ENCODE data around the gene LST1. TPM values are rescaled to one million over a fixed set of nuclear protein-coding genes. Genes with fewer than 3 reads are reported as not detected.

Gene LST1
- total RNA-seq, 1 donor = not detected

DNA sequence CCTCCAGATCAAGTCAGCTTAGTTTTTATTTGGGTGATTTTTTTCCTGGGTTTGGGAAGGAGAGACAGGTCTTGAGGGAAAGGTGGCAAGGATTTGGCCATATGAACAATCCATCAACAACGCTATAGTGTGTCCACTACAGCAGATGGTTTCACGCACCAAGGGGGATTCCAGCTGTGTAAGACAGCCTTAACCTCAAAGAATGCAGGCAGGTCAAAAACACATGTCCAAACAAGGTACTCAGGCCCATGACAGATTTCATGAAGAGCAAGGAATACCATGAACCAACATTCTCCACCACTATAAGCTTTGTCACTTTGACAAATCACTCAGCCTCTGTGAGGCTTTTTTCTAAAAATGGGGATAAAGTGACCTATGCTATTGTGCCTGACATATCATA lies 30.9 kb downstream of the LST1 start:
- Histone ChIP-seq H3K4me3 (ENCODE audit: insufficient read depth, low read length) (no peak overlapping the region), H3K27me3 (ENCODE audit: insufficient read depth, low read length) (no peaks in the 10 kb centered on the region), H4K20me1 (ENCODE audit: insufficient read depth, low read length) (peaks cover 5% of the 10 kb centered on the region), H3K4me2 (ENCODE audit: insufficient read depth, low read length) (no peak overlapping the region), H3K79me2 (ENCODE audit: insufficient read depth, low read length) (peaks cover 15% of the 10 kb centered on the region), H3K4me1 (ENCODE audit: insufficient read depth, low read length) (peaks cover 8% of the 10 kb centered on the region), H3K9me3 (ENCODE audit: low read depth, low read length) (no peaks in the 10 kb centered on the region), H2AFZ (ENCODE audit: low read length) (no peak overlapping the region), H3K27ac (ENCODE audit: low read depth, low read length) (no peak overlapping the region), H3K36me3 (ENCODE audit: insufficient read depth, low read length) (no peaks in the 10 kb centered on the region)
- DNase-seq (ENCODE audit: insufficient read length, low spot score, missing footprints) = no peak
- TF ChIP-seq, protein P1, sequence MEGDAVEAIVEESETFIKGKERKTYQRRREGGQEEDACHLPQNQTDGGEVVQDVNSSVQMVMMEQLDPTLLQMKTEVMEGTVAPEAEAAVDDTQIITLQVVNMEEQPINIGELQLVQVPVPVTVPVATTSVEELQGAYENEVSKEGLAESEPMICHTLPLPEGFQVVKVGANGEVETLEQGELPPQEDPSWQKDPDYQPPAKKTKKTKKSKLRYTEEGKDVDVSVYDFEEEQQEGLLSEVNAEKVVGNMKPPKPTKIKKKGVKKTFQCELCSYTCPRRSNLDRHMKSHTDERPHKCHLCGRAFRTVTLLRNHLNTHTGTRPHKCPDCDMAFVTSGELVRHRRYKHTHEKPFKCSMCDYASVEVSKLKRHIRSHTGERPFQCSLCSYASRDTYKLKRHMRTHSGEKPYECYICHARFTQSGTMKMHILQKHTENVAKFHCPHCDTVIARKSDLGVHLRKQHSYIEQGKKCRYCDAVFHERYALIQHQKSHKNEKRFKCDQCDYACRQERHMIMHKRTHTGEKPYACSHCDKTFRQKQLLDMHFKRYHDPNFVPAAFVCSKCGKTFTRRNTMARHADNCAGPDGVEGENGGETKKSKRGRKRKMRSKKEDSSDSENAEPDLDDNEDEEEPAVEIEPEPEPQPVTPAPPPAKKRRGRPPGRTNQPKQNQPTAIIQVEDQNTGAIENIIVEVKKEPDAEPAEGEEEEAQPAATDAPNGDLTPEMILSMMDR (IDR thresholded peaks at IDR 0.05; ENCODE audit: extremely low read depth, low read depth, low read length) = no peak

DNA sequence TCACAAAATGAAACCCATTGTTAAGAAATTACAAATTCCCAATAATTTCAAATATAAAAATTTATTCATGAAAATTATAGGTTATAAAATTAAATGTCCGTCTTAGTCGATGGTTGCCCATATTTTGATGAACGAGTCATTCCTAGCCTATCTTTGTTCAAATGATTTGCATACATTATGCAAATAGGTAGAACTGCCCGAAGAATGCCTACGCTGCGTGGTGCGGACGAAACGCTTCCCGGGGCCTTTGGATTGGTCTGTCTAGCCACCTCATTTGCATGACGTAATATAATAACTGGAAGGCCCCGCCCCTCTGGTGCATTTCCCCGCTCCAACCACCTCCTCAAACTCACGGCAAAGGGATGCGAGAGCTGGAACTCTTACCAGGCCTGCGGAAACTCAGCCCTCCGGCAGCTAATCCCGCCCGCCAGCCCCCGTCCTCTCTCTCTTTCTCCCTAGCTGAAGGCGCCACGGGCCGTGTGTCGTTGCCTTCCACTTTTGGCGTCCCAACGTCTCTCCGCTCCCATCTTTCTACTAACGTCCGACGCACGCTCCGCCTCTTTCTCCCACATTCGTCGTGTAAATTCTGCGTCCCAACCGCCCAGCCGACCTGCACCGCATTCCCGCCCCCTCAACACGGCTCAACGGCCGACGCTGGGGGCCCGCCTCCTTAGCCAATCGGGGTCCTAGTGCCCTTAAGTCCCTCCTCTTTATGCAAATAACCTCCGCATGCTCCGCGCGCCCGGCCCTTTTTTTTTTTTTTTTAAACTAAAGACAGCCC lies 33.9 kb downstream of the LST1 start:
- Histone ChIP-seq H3K79me2 (ENCODE audit: insufficient read depth, low read length) (peaks cover 43% of the 10 kb centered on the region), H3K4me1 (ENCODE audit: insufficient read depth, low read length) (peaks cover 18% of the 10 kb centered on the region), H2AFZ (ENCODE audit: low read length) (peak overlapping the region; percentile 96), H3K36me3 (ENCODE audit: insufficient read depth, low read length) (peaks cover 27% of the 10 kb centered on the region), H3K27me3 (ENCODE audit: insufficient read depth, low read length) (no peaks in the 10 kb centered on the region), H3K4me3 (ENCODE audit: insufficient read depth, low read length) (peak overlapping the region; percentile 99), H3K4me2 (ENCODE audit: insufficient read depth, low read length) (peak overlapping the region; percentile 89), H3K9me3 (ENCODE audit: low read depth, low read length) (no peaks in the 10 kb centered on the region), H4K20me1 (ENCODE audit: insufficient read depth, low read length) (peaks cover 34% of the 10 kb centered on the region), H3K27ac (ENCODE audit: low read depth, low read length) (peak overlapping the region; percentile 99)
- TF ChIP-seq, protein P1 (IDR thresholded peaks at IDR 0.05; ENCODE audit: extremely low read depth, low read depth, low read length) = no peak
- DNase-seq (ENCODE audit: insufficient read length, low spot score, missing footprints) = peak; percentile 98

DNA sequence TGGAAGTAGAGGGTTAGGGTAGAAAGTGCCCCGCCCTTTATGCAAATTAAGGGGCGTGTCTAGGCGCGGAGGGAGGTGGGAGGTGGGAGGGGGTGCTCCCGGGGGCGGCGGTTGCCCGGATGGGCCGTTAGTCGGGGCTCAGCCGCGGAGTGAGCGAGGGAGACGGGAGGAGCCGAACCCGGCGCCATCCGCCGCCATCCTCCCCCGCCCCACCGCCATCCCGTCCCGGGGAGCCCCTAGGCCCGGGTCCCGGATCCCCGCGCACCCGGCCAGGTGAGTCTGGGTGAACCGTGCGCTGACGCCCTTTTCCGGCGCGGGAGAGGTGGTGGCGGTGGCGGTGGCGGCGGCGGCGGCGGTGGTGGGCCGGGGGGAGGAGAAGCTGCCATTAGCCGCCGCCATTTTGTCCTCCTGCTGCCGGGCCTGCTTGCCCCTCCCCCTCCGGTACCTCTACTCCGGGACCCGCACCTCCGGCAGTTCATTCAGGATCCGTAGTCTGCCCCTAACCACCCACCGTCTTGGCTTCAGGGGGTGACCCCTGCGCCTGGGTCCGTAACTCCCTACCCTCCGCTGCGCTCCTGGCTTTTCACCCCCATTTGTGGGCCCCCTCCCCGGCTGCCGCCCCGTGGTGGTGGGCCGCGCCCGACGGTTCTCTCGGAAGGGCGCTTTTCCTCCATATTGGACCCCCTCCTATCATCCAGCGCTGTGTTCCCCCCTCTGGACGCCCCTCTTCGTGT lies 34.7 kb downstream of the LST1 start, which contains the start of gene PRRC2A:
PRRC2A (plus strand) TSS at position 130 of the 734 bp plus-strand sequence. CDS start 2,075 bp downstream, outside the sequence.
- peak within 1 kb of the TSS; percentile 99 for H3K4me3 ChIP-seq (ENCODE audit: insufficient read depth, low read length)
- no peaks in the 10 kb centered on the region for H3K27me3 ChIP-seq (ENCODE audit: insufficient read depth, low read length)
- TF ChIP-seq, protein P1 (IDR thresholded peaks at IDR 0.05; ENCODE audit: extremely low read depth, low read depth, low read length) = no peak
- H3K27ac ChIP-seq (ENCODE audit: low read depth, low read length) = peak within 1 kb of the TSS; percentile 99
- peaks cover 18% of the 10 kb centered on the region for H3K4me1 ChIP-seq (ENCODE audit: insufficient read depth, low read length)
- peaks cover 35% of the 10 kb centered on the region for H3K36me3 ChIP-seq (ENCODE audit: insufficient read depth, low read length)
- H2AFZ ChIP-seq (ENCODE audit: low read length) = peak within 1 kb of the TSS; percentile 96
- H3K79me2 ChIP-seq (ENCODE audit: insufficient read depth, low read length) = peaks cover 51% of the 10 kb centered on the region
- peak; percentile 98 for DNase-seq (ENCODE audit: insufficient read length, low spot score, missing footprints)
- peak within 1 kb of the TSS; percentile 95 for H3K4me2 ChIP-seq (ENCODE audit: insufficient read depth, low read length)
- no peaks in the 10 kb centered on the region for H3K9me3 ChIP-seq (ENCODE audit: low read depth, low read length)
- peaks cover 41% of the 10 kb centered on the region for H4K20me1 ChIP-seq (ENCODE audit: insufficient read depth, low read length)

Measured in osteoblast (primary cell).